ENCODE results near the gene SEZ6L.

The SEZ6L gene

DNA sequence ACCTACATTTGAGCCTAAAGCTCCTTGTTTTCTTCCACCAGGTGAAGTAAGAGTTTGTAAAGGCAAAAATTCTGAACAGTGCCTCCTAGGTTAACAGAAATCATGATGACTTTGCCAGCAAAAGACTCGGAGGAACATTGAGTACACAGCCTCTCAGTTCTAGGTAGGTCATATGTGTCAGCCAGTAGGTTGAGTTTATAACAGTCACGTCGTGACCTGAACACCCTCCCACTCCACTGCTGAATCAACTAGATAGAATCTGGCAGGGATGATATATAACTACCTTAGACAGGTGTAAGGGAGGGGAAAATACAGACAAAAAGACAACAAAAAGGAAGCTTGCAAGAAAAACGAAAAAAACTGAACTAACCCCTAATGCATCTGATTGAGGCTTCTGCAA, 247.0 kb downstream of the SEZ6L start:
- POLR2A ChIA-PET = interaction anchor here (1.1 to 1.4 kb wide), 3 partner anchors 10 to 134 kb away, joined by 4 to 7 read pairs (median 4); no protein-coding TSS in a partner anchor
- CTCF ChIA-PET = interaction anchor here (0.8 to 4.5 kb wide), 11 partner anchors 11 to 84 kb away, joined by 3 to 39 read pairs (median 3); no protein-coding TSS in a partner anchor
- TF ChIP-seq, protein P1, sequence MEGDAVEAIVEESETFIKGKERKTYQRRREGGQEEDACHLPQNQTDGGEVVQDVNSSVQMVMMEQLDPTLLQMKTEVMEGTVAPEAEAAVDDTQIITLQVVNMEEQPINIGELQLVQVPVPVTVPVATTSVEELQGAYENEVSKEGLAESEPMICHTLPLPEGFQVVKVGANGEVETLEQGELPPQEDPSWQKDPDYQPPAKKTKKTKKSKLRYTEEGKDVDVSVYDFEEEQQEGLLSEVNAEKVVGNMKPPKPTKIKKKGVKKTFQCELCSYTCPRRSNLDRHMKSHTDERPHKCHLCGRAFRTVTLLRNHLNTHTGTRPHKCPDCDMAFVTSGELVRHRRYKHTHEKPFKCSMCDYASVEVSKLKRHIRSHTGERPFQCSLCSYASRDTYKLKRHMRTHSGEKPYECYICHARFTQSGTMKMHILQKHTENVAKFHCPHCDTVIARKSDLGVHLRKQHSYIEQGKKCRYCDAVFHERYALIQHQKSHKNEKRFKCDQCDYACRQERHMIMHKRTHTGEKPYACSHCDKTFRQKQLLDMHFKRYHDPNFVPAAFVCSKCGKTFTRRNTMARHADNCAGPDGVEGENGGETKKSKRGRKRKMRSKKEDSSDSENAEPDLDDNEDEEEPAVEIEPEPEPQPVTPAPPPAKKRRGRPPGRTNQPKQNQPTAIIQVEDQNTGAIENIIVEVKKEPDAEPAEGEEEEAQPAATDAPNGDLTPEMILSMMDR (IDR thresholded peaks at IDR 0.05; ENCODE audit: insufficient read depth, low read length, missing control alignments) = no peak
- no peak overlapping the region for H3K4me3 ChIP-seq (ENCODE audit: low read depth, low read length)
- no peak for DNase-seq (ENCODE audit: low read depth, low spot score)

DNA sequence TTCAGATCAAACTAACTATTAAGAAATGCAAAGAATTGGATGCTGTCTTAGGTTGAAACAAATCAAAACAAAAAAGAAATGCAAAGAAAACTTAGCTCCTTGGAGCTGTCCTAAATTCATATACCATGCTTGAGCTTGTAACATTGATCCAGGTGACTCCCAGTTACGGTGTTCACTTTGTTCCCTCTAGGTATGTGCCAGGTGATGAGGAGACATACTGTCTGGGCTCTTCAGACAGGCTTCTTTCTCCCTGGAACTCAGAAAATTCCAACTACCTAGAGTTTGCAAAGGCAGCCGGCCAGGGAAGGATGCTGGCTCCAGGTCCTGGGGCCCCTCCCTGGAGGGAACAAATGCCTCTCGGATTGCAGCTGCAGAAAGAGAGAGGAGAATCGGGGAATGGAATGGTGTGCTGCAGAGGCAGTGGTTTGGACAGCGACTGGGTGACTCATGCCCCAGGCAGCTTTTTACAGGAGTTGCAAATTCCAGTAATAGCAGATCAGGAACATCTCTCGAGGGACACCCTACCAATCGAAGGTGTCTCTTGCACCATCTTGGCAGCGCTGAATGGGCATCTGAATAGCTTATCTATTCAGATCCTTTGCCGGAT, 247.5 kb downstream of the SEZ6L start:
- ChIA-PET POLR2A (interaction anchor here (1.1 to 1.4 kb wide), 3 partner anchors 11 to 134 kb away, joined by 4 to 7 read pairs (median 4); no protein-coding TSS in a partner anchor), CTCF (interaction anchor here (0.8 to 4.5 kb wide), 9 partner anchors 12 to 56 kb away, joined by 3 to 39 read pairs (median 3); no protein-coding TSS in a partner anchor)
- DNase-seq (ENCODE audit: low read depth, low spot score) = peak; percentile 34
- no peak overlapping the region for H3K4me3 ChIP-seq (ENCODE audit: low read depth, low read length)
- TF ChIP-seq, protein P1 (IDR thresholded peaks at IDR 0.05; ENCODE audit: insufficient read depth, low read length, missing control alignments) = no peak

DNA sequence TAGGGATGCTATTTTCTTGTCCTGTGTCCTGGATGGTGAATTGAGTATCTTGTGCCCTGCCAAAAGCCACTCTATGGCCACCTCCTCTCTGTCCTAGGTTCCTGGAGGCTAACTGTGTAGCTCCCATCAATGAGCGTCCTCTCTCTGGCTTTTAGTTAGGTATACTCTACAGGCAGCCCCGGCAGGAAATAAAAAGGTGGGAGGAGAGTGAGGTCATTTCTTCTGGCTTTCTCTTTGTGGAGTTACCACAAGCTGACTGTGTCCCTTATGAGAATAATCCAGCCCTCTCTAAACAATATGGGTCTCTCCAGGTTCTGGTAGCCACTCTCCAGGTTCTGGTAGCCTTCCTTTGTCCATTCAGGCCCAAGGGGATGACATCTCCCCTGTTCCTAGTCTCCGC, 248.1 kb downstream of the SEZ6L start:
- DNase-seq (ENCODE audit: low read depth, low spot score) = no peak
- POLR2A ChIA-PET = interaction anchor here (1.4 kb wide), 1 partner anchor 11 kb away, joined by 7 read pairs; no protein-coding TSS in a partner anchor
- CTCF ChIA-PET = interaction anchor here (0.9 to 4.5 kb wide), 5 partner anchors 12 to 44 kb away, joined by 3 to 39 read pairs (median 3); no protein-coding TSS in a partner anchor
- TF ChIP-seq, protein P1 (IDR thresholded peaks at IDR 0.05; ENCODE audit: insufficient read depth, low read length, missing control alignments) = no peak
- H3K4me3 ChIP-seq (ENCODE audit: low read depth, low read length) = no peak overlapping the region

DNA sequence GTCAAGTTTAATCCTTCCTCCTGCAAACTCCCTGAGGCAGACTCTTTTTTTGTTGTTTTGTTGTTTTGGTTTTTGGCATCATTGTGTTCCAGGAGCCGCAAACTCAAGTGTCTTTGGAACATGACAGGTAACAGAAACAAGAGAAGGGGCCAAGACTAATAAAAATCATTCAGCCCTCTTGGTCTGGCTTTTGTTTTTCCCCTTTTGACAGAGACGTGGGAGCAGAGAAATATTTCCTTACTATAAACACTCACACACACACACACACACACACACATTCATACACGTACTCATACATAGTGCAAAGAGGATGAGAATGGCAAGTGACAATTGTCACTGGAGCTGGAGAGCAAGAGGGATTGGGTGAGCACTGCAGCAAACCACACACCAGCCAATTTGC, 249.4 kb downstream of the SEZ6L start:
- TF ChIP-seq, protein P1 (IDR thresholded peaks at IDR 0.05; ENCODE audit: insufficient read depth, low read length, missing control alignments) = no peak
- no peak for DNase-seq (ENCODE audit: low read depth, low spot score)
- ChIA-PET POLR2A (no interaction called here), CTCF (interaction anchor here (0.8 to 4.3 kb wide), 2 partner anchors 42 to 47 kb away, joined by 3 to 24 read pairs; no protein-coding TSS in a partner anchor)
- H3K4me3 ChIP-seq (ENCODE audit: low read depth, low read length) = no peak overlapping the region

DNA sequence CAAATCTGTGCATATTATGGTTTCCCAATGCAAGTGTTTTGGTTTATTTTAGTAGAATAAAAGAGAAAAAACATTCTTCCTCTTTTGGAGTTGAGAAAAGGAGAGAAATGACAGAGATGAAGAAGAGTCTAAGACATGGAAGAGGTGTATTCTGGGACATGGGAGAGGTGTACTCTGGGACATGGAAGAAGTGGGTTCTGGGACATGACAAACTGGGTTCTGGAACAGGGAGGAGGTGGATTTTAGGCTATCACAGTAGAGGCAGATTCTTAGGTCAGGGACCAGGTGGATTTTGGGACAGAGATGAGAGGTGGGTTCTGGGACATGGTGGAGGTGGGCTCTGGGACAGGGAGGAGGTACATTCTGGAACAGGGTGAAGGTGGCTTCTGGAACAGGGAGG, 257.7 kb downstream of the SEZ6L start:
- TF ChIP-seq, protein P1 (IDR thresholded peaks at IDR 0.05; ENCODE audit: insufficient read depth, low read length, missing control alignments) = no peak
- ChIA-PET POLR2A (no interaction called here), CTCF (no interaction called here)
- H3K4me3 ChIP-seq (ENCODE audit: low read depth, low read length) = no peak overlapping the region
- no peak for DNase-seq (ENCODE audit: low read depth, low spot score)

Data from AG04449 (cell line).